HG03139 (cell line): ENCODE data around the gene NLRC3.
"Not testable (repeated sequence)": the region's sequence is repeated elsewhere in the genome, so short reads cannot be mapped to it uniquely, and the experiment has no call there.

Experiments
- ATAC-seq: cut with Tn5 transposase; IDR thresholded peaks from one replicate; pipeline ENCODE4 v1.9.1; 2021; ENCODE audit not compliant: unreplicated experiment

The NLRC3 gene

GRCh38 chr16:3548859-3549258 is 28.3 kb downstream of the NLRC3 start:
- no peak for ATAC-seq

DNA sequence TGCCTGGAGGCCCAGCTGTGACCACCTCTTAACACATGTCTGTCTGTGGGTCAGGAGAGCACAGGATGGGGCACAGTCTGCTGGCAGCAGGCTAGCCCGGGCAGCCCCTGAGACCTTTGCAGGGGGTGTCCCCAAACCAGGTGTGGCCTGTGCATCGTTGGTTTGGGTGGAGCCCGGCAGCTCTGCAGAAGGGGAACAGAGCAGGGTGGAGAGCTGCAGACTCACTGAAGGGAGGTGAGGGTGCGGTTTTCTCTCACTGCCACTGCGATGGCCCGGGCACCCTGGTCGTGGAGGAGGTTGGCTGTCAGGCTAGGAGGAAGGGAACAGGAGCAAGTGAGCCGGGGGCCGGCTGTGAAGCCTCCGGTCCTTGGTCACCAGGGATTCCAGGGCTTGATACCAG is 28.8 kb downstream of the NLRC3 start:
- no peak for ATAC-seq

DNA sequence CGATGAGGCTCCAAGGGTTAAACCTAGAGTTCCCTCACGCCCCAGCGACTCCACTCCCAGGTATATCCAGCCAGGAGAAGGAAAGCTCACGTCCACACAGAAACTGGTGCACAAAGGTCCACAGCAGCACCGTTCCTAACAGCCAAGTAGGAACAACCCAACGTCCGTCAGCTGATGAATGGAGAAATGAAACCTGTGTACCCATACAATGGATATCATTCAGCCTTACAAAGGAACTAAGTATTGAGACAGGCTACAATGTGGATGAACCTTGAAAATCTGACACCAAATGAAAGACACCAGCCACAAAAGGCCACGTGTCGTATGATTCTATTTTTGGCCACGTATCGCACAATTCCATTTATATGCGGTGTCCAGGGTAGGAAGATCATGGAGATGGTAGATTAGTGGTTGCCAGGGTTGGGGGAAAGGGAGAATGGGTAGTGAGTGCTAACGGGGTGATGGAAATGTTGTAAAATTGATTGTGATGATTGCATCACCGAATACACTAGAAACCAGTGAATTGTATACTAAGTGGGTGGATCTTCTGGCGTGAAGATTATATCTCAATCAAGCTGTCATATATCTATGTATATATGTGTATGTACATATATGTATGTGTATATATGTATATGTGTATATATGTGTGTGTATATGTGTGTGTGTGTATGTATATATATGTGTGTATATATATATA is 30.1 kb downstream of the NLRC3 start:
- no peak for ATAC-seq

DNA sequence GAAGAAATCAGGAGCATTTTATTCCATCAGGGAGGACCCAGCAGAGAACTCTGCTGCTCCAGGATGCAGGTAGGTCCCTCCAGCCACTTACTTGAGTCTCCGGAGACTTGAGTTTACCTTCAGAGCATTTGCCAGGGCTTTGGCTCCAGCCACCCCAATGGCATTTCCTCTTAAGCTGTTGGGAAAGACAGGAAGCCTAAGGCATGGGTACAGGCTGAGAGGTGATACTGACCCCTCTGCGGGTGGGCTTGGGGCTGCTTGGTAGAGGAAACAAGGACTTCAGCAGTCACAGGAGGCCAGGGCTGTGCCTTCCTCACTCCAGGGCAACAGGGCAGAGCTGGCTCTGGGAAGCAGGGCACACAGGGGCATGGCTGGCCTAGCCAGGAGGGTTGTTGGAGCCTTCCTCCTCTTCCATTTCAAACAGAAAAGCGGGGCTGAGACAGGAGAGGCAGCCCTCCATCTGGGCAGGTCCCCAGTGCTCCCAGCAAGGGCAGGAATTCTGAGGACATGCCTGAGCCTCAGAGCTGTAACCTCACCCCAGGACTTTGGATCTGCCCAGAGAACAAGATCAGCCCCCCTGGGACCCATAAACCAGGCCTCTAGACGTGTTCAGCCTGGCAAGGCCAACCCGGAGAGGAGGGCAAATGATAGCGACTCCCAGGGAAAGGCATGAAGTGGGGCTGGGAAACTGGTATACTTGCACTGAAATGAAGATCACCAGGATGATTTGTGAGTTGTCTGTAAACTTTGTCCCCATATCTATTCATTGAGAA is 34.4 kb downstream of the NLRC3 start:
- no peak for ATAC-seq

- no peak for ATAC-seq
Observed at GRCh38 chr16:3541527-3542155, 35.6 kb downstream of the NLRC3 start.

- no peak for ATAC-seq
Observed at GRCh38 chr16:3538222-3538621, 39.0 kb downstream of the NLRC3 start.

- ATAC-seq = no peak
Observed at GRCh38 chr16:3536851-3537250, 40.4 kb downstream of the NLRC3 start.

- ATAC-seq = no peak
Observed at GRCh38 chr16:3536271-3536731, 40.9 kb downstream of the NLRC3 start.

GRCh38 chr16:3534126-3534525 is 43.1 kb downstream of the NLRC3 start:
- ATAC-seq = no peak

DNA sequence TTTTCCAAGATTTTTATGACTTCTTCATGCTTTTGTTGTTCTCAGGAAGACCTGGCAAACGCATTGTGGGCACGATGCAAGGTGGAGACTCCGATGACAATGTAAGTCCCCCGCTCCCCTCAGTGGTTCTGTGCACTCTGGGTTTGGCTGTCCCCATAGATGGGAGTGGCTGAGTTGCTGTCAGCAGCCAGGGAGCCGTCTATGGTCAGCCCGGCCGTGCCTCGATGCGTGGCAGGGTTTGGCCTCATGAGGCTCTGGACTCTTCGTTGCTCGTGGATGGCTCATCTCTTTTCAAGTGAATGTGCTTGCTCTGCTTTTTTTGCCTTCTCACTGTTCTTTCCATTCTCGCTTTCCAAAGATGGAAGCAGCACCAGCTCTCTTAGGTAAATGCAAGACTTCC is 44.5 kb downstream of the NLRC3 start:
- ATAC-seq = no peak

GRCh38 chr16:3530371-3530914 is 46.8 kb downstream of the NLRC3 start:
- ATAC-seq = no peak

GRCh38 chr16:3529175-3529574 is 48.0 kb downstream of the NLRC3 start:
- no peak for ATAC-seq

GRCh38 chr16:3528406-3528805 is 48.8 kb downstream of the NLRC3 start:
- ATAC-seq = no peak

GRCh38 chr16:3527216-3527829 is 49.9 kb downstream of the NLRC3 start:
- ATAC-seq = not testable (repeated sequence)

DNA sequence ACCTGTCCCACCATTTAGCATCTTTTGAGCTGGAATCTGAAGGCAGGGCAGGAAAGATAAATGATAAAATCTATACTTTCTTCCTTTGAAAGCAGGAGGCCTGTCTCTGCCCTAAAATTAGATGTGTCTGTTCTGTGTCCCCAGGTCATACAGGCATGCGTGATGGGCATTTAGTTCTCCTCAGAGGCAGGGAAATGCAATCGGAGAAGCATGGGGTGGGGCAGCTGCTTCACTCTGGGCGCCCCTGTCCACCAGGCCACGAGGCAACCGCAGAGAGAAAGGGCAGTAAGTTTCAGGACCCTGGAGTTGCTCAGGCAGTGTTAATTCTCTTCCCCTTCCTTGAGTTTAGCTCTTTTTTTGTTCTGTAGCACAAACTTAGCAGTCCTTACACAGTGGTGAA is 51.3 kb downstream of the NLRC3 start:
- no peak for ATAC-seq

- ATAC-seq = no peak
Observed at GRCh38 chr16:3523281-3523680, 53.9 kb downstream of the NLRC3 start.

DNA sequence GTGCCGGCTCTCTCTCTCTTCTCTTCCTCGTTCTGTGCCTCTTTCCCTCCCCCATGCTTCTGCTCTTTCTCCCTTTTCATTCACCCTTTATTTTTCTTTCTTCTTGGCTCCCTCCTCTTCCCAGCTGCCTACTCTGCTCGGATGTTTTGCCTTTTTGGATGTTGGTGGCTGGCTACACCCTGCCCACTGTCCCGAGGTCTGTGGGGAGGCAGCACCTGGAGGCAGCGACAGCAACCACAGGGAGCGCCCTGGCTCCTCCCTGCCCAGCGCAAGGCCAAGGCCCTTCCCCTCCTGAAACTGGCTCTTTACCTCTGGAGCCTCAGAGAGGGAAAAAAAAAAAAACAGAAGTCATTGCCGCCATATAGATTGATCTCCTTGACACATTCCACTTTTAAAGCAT is 56.4 kb downstream of the NLRC3 start:
- ATAC-seq = no peak

DNA sequence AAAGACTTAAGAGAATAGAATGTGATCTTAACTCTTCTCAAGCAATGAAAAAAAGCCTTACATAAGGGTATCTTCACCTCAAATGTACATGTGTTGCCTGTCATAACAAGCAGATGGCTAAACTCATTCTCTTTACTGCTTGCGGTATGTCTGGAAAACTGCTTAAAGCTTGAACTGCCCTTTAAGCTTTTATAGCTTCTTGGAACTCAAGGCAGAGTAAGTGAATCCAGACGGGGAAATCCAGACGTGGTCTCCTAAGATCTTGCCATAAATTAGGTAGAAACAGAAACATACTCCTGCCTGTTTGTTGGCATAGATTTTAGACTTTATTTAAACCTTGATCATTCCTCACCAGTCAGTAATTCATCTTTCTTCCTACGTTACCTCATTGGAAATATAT is 56.8 kb downstream of the NLRC3 start:
- ATAC-seq = no peak

GRCh38 chr16:3519581-3519980 is 57.6 kb downstream of the NLRC3 start:
- ATAC-seq = no peak

DNA sequence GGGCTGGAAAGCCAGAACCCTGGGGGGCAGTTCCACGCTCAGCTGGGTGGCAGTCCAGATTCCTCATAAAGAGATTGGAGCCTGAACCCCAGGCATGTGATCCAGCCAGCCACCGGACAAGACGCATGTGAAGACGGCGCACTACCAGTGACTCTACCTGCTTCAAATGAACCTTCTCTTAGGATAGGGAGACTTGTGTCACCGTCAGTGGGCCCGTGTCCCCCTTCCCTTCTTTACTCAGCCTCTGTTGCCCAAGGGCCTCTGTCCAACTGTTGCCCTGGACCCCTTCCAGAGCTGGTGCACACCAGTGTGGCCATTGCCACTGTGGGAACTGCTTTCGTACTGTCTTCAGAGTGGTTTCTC is 58.2 kb downstream of the NLRC3 start:
- no peak for ATAC-seq

DNA sequence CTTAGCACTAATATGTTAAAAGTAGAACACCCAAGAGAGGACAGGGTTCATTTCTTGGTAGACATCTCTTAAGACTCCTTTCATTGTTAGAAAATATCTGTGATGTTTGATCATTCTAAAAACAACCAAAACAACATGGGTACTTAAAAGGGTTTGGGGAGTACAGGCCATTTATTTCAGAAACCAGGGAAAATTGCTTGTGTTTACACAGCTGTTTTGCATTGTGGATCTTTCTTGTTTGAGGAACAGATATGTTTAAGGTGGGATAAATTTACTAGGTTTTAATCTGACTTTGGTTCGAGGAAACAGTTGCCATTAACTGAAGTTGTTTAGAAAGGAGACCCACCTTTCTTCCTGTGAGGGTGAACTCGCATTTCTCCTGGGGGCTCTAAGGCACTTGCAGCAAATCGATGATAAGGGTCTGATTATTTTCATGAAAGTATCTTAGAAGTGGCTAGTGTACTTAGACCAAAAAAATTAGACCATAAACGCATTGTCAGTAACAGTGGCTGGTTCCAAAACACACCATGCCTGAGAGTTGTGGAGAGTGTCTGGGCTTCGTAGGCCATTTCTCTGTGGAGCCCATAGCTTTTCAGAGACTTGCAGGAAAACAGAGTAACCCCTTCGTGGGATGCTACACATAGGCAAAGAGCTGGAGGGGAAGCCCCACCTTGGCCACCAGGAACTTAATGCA is 58.8 kb downstream of the NLRC3 start:
- ATAC-seq = no peak
